Breast epithelium (tissue), 3 donors: ENCODE results near the gene RITA1.

Source experiments
- POLR2A ChIP-seq: fragments of 450-650 bp; IDR thresholded peaks from one replicate; pipeline ENCODE4 v1.6.1; 2016; ENCODE audit warnings: antibody characterized with exemption, mild to moderate bottlenecking, moderate library complexity
- POLR2AphosphoS5 ChIP-seq, 3 donors: sonication (generic); formaldehyde crosslinking; IDR thresholded peaks; one replicate each; pipeline ENCODE4 v1.6.1; 2017; ENCODE audit warnings: antibody characterized with exemption in 3 of 3
- TF ChIP-seq, protein P1 (sequence below), 3 donors: fragments of 450-650 bp; IDR thresholded peaks; one replicate each; pipeline ENCODE4 v1.5.1; 2016 to 2017; ENCODE audit warnings: antibody characterized with exemption in 3 of 3, mild to moderate bottlenecking in 3 of 3, moderate library complexity in 3 of 3

DNA sequence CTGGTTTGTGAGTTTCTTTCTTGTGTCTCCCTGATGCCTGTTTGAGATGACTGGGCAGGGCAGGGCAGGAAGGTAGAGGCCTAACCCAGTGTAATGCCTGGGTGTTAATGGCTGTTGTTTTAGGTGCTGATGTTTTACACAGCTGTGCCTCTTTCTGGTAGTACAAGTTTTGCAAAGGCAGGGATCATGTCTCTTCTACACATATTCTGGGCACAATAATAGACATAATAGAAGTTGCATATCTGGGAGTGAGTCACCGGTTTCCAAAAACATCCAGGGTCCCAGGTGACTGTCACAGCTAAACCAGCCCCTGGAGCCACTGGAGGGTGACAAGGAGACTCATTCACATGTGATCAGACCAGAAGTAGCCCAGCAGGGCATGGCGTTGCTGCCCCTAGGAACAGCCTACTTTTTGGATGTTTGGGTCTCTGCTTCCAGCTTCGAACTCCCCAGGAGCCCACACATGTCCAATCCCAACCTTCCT is 53.8 kb downstream of the RITA1 start:
- TF ChIP-seq, protein P1, sequence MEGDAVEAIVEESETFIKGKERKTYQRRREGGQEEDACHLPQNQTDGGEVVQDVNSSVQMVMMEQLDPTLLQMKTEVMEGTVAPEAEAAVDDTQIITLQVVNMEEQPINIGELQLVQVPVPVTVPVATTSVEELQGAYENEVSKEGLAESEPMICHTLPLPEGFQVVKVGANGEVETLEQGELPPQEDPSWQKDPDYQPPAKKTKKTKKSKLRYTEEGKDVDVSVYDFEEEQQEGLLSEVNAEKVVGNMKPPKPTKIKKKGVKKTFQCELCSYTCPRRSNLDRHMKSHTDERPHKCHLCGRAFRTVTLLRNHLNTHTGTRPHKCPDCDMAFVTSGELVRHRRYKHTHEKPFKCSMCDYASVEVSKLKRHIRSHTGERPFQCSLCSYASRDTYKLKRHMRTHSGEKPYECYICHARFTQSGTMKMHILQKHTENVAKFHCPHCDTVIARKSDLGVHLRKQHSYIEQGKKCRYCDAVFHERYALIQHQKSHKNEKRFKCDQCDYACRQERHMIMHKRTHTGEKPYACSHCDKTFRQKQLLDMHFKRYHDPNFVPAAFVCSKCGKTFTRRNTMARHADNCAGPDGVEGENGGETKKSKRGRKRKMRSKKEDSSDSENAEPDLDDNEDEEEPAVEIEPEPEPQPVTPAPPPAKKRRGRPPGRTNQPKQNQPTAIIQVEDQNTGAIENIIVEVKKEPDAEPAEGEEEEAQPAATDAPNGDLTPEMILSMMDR (IDR thresholded peaks at IDR 0.05) = no peak
- TF ChIP-seq POLR2AphosphoS5 (IDR thresholded peaks at IDR 0.05) = no peak
- TF ChIP-seq POLR2A = no peak
